Memory B cell (primary cell): Measurements from ENCODE around the gene PLAGL1.
"Not testable (repeated sequence)": the region's sequence is repeated elsewhere in the genome, so short reads cannot be mapped to it uniquely, and the experiment has no call there.

ENCODE experiments used
- ATAC-seq: fragments of 150-1000 bp; cut with Tn5 transposase; 2 replicates; pipeline ENCODE4 v1.10.0; 2021; ENCODE audit warnings: low read depth, mild to moderate bottlenecking, moderate library complexity
- DNase-seq, 2 donors: peaks; one replicate each; pipeline ENCODE4 v3.0.0; 2022; ENCODE audit warnings: low spot score in 2 of 2
- H3K27ac Mint-ChIP-seq: one replicate; pipeline ENCODE4 v1.8.0; 2022; ENCODE audit warnings: mild to moderate bottlenecking, moderate library complexity, mixed read lengths
- H3K27me3 Mint-ChIP-seq: one replicate; pipeline ENCODE4 v1.8.0; 2022; ENCODE audit warnings: mixed read lengths
- H3K36me3 Mint-ChIP-seq: one replicate; pipeline ENCODE4 v1.8.0; 2022; ENCODE audit warnings: mild to moderate bottlenecking, mixed read lengths
- H3K4me1 Mint-ChIP-seq: one replicate; pipeline ENCODE4 v1.8.0; 2022; ENCODE audit warnings: mixed read lengths
- H3K4me3 Mint-ChIP-seq: one replicate; pipeline ENCODE4 v1.8.0; 2022; ENCODE audit warnings: mild to moderate bottlenecking, moderate library complexity, mixed read lengths
- H3K9me3 Mint-ChIP-seq: one replicate; pipeline ENCODE4 v1.8.0; 2022; ENCODE audit warnings: mixed read lengths

Gene PLAGL1, protein sequence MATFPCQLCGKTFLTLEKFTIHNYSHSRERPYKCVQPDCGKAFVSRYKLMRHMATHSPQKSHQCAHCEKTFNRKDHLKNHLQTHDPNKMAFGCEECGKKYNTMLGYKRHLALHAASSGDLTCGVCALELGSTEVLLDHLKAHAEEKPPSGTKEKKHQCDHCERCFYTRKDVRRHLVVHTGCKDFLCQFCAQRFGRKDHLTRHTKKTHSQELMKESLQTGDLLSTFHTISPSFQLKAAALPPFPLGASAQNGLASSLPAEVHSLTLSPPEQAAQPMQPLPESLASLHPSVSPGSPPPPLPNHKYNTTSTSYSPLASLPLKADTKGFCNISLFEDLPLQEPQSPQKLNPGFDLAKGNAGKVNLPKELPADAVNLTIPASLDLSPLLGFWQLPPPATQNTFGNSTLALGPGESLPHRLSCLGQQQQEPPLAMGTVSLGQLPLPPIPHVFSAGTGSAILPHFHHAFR

GRCh38 chr6:144008120-144008811 lies at the start of gene PLAGL1:
Gene PLAGL1, minus strand, starts transcription at chr6:144008259. Its CDS starts 60,123 bp downstream, at chr6:143948136.
- H3K9me3 Mint-ChIP-seq = no peaks in the 10 kb centered on the region
- peaks cover 3% of the 10 kb centered on the region for H3K36me3 Mint-ChIP-seq
- H3K27me3 Mint-ChIP-seq = peaks cover 4% of the 10 kb centered on the region
- DNase-seq = peak in 1 of 2 donors; percentile 15
- H3K27ac Mint-ChIP-seq = no peak within 1 kb of the TSS
- no peaks in the 10 kb centered on the region for H3K4me1 Mint-ChIP-seq
- peak; percentile 67 for ATAC-seq
- H3K4me3 Mint-ChIP-seq = peak within 1 kb of the TSS; percentile 73

GRCh38 chr6:144055121-144055931 lies 47.3 kb upstream of the PLAGL1 start:
- peak; percentile 91 for ATAC-seq
- peak overlapping the region; percentile 86 for H3K4me3 Mint-ChIP-seq
- peaks cover 3% of the 10 kb centered on the region for H3K36me3 Mint-ChIP-seq
- peak overlapping the region; percentile 94 for H3K27ac Mint-ChIP-seq
- no peaks in the 10 kb centered on the region for H3K27me3 Mint-ChIP-seq
- peaks cover 23% of the 10 kb centered on the region for H3K4me1 Mint-ChIP-seq
- H3K9me3 Mint-ChIP-seq = no peaks in the 10 kb centered on the region
- no peak for DNase-seq

DNA sequence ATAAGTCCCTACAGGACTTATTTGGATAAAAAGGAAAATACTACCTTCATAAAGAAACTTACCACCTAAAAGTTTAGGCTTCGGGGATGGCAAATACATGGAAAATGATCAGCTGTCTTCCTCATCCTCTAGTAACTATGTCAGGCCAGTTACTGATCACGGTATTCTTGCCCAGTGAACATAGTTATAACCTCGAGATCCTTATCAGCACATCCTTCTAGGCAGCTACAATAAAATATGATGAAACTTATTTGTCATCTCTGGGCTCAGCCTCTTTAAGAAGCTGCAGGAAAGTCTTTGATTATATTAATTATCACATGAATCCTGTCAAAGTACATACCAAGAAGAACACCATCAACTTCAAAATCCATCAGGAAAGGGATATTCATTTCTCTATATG lies 45.5 kb upstream of the PLAGL1 start:
- DNase-seq = no peak
- peaks cover 27% of the 10 kb centered on the region for H3K4me1 Mint-ChIP-seq
- ATAC-seq = no peak
- no peak overlapping the region for H3K27ac Mint-ChIP-seq
- H3K27me3 Mint-ChIP-seq = no peaks in the 10 kb centered on the region
- peaks cover 2% of the 10 kb centered on the region for H3K9me3 Mint-ChIP-seq
- peaks cover 9% of the 10 kb centered on the region for H3K36me3 Mint-ChIP-seq
- no peak overlapping the region for H3K4me3 Mint-ChIP-seq

DNA sequence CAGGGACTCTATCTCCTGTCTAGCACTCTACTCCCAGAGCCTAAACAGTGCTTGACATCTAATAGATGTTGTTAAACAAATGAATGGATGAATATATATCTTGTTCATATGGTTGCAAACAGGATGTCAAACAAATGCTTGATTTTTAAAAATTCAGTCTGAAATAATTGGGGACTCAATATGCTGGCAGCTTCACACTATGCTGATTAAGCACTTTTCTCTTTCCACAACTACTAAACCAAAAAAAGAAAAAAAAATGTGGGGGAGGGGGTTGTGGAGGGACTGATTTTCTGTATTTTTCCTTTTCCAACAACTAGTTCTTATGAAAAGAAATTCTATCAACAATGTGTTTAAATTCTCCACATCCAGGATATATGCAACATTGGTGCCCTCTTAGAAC lies 44.4 kb upstream of the PLAGL1 start:
- Mint-ChIP-seq H3K9me3 (peaks cover 2% of the 10 kb centered on the region), H3K36me3 (peaks cover 9% of the 10 kb centered on the region), H3K27ac (no peak overlapping the region)

DNA sequence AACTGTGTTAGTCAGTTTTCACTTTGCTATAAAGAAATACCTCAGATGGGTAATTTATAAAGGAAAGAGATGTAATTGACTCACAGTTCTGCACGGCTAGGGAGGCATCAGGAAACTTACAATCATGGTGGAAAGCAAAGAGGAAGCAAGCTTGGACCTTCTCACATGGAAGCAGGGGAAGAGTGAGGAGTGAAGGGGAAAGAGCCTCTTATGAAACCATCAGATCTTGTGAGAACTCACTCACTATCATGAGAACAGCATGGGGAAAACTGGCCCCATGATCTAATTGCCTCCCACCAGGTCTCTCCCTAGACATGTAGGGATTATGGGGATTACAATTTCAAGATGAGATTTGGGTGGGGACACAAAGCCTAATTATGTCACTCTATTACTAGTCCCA lies 41.3 kb upstream of the PLAGL1 start:
- peaks cover 6% of the 10 kb centered on the region for H3K4me1 Mint-ChIP-seq
- H3K9me3 Mint-ChIP-seq = peaks cover 2% of the 10 kb centered on the region
- H3K27me3 Mint-ChIP-seq = no peaks in the 10 kb centered on the region
- H3K36me3 Mint-ChIP-seq = peaks cover 9% of the 10 kb centered on the region
- H3K4me3 Mint-ChIP-seq = no peak overlapping the region
- ATAC-seq (no peak), DNase-seq (no peak)
- H3K27ac Mint-ChIP-seq = no peak overlapping the region

More for the DNA sequence above, 44.4 kb upstream of the PLAGL1 start:
- Mint-ChIP-seq H3K27me3 (no peaks in the 10 kb centered on the region), H3K4me1 (peaks cover 24% of the 10 kb centered on the region), H3K4me3 (no peak overlapping the region)
- DNase-seq (no peak), ATAC-seq (no peak)

DNA sequence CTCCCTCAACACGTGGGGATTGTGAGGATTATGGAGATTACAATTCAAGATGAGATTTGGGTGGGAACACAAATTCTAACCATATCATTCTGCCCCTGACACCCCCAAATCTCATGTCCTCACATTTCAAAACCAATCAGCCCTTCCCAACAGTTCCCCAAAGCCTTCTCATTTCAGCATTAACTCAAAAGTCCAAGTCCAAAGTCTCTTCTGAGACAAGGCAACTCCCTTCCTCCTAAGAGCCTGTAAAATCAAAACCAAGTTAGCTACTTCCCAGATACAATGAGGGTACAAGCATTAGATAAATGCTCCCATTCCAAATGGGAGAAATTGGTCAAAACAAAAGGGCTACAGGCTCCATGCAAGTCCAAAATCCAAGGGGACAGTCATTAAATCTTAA lies 39.6 kb upstream of the PLAGL1 start:
- ATAC-seq (no peak), DNase-seq (no peak)
- no peaks in the 10 kb centered on the region for H3K27me3 Mint-ChIP-seq
- H3K9me3 Mint-ChIP-seq = peaks cover 4% of the 10 kb centered on the region
- H3K27ac Mint-ChIP-seq = no peak overlapping the region
- H3K4me3 Mint-ChIP-seq = no peak overlapping the region
- H3K36me3 Mint-ChIP-seq = peaks cover 9% of the 10 kb centered on the region
- peaks cover 4% of the 10 kb centered on the region for H3K4me1 Mint-ChIP-seq

DNA sequence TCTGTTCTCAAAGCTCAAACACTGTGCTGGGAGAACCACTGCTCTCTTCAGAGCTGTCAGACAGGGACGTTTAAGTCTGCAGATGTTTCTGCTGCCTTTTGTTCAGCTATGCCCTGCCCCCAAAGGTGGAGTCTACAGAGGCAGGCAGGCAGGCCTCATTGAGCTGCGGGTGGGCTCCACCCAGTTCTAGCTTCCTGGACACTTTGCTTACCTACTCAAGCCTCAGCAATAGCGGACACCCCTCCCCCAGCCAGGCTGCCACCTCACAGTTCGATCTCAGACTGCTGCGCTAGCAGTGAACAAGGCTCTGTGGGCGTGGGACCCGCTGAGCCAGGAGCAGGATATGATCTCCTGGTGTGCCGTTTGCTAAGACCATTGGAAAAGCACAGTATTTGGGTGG lies 38.6 kb upstream of the PLAGL1 start:
- not testable (repeated sequence) for H3K27ac Mint-ChIP-seq, H3K9me3 Mint-ChIP-seq, H3K36me3 Mint-ChIP-seq, H3K4me1 Mint-ChIP-seq, H3K27me3 Mint-ChIP-seq, H3K4me3 Mint-ChIP-seq, DNase-seq, ATAC-seq

- H3K4me1 Mint-ChIP-seq, H3K9me3 Mint-ChIP-seq, H3K4me3 Mint-ChIP-seq, H3K36me3 Mint-ChIP-seq, ATAC-seq, H3K27ac Mint-ChIP-seq, H3K27me3 Mint-ChIP-seq, DNase-seq: not testable (repeated sequence)
Observed at GRCh38 chr6:144044989-144045388, 36.9 kb upstream of the PLAGL1 start.

- no peak overlapping the region for H3K4me3 Mint-ChIP-seq
- H3K9me3 Mint-ChIP-seq = peaks cover 2% of the 10 kb centered on the region
- no peak overlapping the region for H3K27ac Mint-ChIP-seq
- H3K27me3 Mint-ChIP-seq = no peaks in the 10 kb centered on the region
- DNase-seq (no peak), ATAC-seq (no peak)
- peaks cover 6% of the 10 kb centered on the region for H3K4me1 Mint-ChIP-seq
- peaks cover 4% of the 10 kb centered on the region for H3K36me3 Mint-ChIP-seq
Observed at GRCh38 chr6:144036835-144037195, 28.8 kb upstream of the PLAGL1 start.

- DNase-seq (no peak), ATAC-seq (peak; percentile 22)
- H3K27ac Mint-ChIP-seq = no peak overlapping the region
- peaks cover 2% of the 10 kb centered on the region for H3K9me3 Mint-ChIP-seq
- no peaks in the 10 kb centered on the region for H3K27me3 Mint-ChIP-seq
- H3K36me3 Mint-ChIP-seq = peaks cover 4% of the 10 kb centered on the region
- H3K4me1 Mint-ChIP-seq = peaks cover 6% of the 10 kb centered on the region
- peak overlapping the region; percentile 22 for H3K4me3 Mint-ChIP-seq
Observed at GRCh38 chr6:144036064-144036834, 28.2 kb upstream of the PLAGL1 start.

DNA sequence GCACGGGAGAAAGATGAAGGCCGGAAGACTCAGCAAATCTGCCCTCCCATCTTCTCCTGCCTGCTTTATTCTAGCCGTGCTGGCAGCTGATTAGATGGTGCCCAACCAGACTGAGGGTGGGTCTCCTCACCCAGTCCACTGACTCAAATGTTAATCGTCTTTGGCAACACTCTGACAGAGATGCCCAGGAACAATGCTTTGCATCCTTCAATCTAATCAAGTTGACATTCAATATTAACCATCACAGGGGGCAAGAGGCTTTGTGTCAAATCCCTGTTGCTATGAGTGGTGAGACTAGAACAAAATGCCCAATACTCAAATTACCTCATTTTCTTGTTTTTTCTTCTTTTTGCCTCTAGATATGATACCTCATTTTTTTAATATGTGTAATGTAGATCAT lies 27.4 kb upstream of the PLAGL1 start:
- DNase-seq (no peak), ATAC-seq (no peak)
- Mint-ChIP-seq H3K27ac (no peak overlapping the region), H3K27me3 (no peaks in the 10 kb centered on the region), H3K36me3 (peaks cover 4% of the 10 kb centered on the region), H3K4me1 (peaks cover 7% of the 10 kb centered on the region), H3K4me3 (no peak overlapping the region), H3K9me3 (peaks cover 2% of the 10 kb centered on the region)

DNA sequence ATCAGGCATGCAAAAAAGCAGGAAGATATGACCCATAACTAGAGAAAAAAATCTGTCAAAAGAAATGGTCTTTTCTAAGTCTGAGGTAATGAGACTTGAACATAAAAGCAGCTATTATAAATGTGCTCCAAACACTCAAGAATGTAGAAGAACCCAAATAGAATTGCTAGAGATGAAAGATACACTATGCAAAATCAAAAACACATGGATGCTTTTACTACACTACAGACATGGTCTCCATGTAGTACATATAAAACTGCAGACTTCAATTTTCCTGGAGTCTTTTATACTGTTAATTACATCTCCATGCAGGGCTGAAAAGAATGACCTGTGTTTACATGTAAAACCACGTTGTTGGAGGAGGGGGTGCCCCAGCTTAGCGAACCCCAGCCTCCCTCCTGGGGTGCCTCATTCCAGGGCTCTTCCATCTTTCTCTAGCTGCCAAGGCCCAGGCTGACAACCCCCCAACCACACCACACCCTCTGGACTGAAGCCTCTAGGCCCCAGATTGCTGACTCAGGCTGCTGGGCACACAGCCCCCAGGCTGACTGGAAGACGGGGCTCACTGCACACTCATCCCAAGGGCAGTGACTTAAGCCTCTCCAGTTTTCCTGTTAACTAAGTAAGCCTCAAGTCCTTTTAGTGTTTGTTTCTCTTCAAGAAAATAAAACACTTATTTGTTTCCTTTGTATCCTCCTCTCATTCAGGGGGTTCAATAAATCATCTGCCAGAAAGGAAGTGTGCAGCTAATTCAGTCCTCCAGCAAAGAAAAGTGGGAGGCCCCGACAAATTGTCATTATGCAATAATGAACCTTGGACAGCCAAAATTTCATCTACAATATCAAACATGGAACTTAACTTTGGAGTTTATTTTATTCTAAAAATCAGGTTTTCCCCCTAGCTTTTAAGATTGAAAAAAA lies 26.0 kb upstream of the PLAGL1 start:
- H3K27me3 Mint-ChIP-seq = no peaks in the 10 kb centered on the region
- H3K27ac Mint-ChIP-seq = no peak overlapping the region
- H3K9me3 Mint-ChIP-seq = peaks cover 2% of the 10 kb centered on the region
- ATAC-seq (no peak), DNase-seq (no peak)
- no peak overlapping the region for H3K4me3 Mint-ChIP-seq
- peaks cover 8% of the 10 kb centered on the region for H3K4me1 Mint-ChIP-seq
- peaks cover 4% of the 10 kb centered on the region for H3K36me3 Mint-ChIP-seq

- no peak for ATAC-seq
- H3K36me3 Mint-ChIP-seq = peaks cover 4% of the 10 kb centered on the region
- no peak overlapping the region for H3K27ac Mint-ChIP-seq
- H3K4me3 Mint-ChIP-seq = no peak overlapping the region
- no peak for DNase-seq
- H3K9me3 Mint-ChIP-seq = peaks cover 2% of the 10 kb centered on the region
- H3K4me1 Mint-ChIP-seq = peaks cover 2% of the 10 kb centered on the region
- no peaks in the 10 kb centered on the region for H3K27me3 Mint-ChIP-seq
Observed at GRCh38 chr6:144029452-144029851, 21.4 kb upstream of the PLAGL1 start.
